Subcutaneous adipose tissue (tissue), 4 donors: Measurements from ENCODE around the gene TMEM192. TPM values are rescaled to one million over a fixed set of nuclear protein-coding genes. Genes with fewer than 3 reads are reported as not detected.

Experiments
- total RNA-seq, 4 donors: library from RNA; depleted of rRNA; stranded (reverse); fragments of >200 nt; gene quantifications; one replicate each; pipeline ENCODE4 v1.1.0, GENCODE V29; 2016
- TF ChIP-seq, protein P1 (sequence below): fragments of 450-650 bp; IDR thresholded peaks from one replicate; pipeline ENCODE4 v1.5.1; 2016; ENCODE audit warnings: low read depth, mild to moderate bottlenecking, control low read depth, antibody characterized with exemption, moderate library complexity

The TMEM192 gene
- total RNA-seq, 4 donors from 2014 or later, result 22.2 to 30.8 (median 25.9) TPM

DNA sequence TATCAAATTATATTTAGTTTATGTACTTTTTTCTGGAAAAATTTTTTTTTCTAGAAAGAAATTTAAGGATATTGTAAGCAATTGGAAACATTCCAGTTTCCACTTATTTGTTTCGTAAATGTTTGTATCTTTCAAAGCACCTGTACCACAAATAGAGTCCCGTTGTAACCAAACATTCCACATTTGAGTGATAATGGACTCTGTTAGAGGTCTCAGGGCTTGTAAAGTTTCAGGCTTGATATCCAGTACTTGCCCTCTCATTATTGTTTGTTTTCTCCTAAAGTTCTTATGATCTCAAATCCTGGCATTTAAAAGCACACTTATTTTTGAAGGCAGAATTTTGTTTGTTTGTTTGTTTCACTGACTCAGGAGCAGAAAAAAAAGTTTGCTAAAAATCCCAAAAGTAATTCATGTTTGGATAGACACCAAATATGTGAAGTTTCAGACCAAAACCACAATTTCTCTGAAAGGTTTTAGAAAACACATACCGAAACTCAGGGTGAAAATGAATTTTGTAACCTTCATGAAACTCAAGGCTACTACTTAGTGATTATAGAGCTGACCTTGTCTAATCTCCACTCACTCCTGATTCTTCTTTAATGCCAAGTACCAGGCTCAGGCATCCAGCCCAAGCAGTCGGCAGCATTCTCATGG lies 5.7 kb upstream of the TMEM192 start:
- TF ChIP-seq, protein P1, sequence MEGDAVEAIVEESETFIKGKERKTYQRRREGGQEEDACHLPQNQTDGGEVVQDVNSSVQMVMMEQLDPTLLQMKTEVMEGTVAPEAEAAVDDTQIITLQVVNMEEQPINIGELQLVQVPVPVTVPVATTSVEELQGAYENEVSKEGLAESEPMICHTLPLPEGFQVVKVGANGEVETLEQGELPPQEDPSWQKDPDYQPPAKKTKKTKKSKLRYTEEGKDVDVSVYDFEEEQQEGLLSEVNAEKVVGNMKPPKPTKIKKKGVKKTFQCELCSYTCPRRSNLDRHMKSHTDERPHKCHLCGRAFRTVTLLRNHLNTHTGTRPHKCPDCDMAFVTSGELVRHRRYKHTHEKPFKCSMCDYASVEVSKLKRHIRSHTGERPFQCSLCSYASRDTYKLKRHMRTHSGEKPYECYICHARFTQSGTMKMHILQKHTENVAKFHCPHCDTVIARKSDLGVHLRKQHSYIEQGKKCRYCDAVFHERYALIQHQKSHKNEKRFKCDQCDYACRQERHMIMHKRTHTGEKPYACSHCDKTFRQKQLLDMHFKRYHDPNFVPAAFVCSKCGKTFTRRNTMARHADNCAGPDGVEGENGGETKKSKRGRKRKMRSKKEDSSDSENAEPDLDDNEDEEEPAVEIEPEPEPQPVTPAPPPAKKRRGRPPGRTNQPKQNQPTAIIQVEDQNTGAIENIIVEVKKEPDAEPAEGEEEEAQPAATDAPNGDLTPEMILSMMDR, result no peak

DNA sequence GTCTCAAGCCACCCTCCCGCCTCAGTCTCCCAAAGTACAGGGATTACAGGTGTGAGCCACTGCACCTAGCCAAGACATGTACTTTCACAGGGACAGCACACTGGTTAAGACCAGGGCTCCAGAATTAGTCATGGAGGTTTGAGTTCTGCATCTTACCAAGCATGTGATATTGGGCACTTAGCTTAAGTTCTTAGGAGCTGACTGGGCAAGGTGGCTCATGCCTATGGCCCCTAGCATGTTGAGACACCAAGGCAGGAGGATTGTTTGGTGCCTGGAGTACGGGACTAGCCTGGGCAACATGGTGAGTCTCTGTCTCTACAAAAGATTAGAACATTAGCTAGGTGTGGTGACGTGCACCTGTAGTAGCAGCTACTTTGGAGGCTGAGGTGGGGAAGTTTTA lies 2.6 kb upstream of the TMEM192 start:
- TF ChIP-seq, protein P1, result no peak

DNA sequence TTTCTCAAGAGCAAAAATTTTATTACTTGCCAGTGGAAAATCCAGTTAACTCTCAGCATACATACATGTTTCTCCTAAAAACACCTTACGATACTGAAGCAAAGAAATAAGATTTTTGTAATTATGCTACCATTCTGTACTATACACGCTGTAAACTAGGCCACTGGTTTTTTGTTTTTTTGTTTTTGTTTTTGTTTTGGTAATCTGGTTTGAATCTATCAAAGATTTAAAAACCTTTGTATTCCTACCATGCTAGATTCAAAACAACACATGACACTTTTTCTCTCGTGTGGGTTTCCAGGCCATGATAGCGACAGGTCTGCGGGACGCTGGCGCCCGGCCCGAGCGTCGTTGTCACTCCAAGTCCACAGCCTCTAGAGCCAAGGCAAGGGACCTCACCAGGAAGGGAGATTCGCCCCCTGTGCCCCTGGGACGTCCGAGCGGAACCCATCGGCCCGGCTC lies 723 bp downstream of the TMEM192 start:
- TF ChIP-seq, protein P1, result no peak

DNA sequence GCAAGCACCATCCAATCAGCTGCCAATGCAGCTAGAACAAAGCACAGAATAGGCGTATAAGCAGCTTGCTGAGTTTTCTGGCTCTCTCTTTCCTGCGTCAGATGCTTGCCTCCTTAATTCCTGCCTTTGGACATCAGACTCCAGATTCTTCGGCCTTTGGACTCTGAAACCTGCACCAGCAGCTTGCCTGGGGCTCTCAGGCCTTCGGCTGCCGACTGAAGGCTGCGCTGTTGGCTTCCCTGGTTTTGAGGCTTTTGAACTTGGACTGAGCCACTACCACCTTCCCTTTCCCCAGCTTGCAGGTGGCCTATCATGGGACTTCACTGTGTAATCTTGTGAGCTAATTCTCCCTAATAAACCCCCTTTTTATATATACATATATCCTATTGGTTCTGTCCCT lies 6.1 kb downstream of the TMEM192 start:
- TF ChIP-seq, protein P1, result no peak

DNA sequence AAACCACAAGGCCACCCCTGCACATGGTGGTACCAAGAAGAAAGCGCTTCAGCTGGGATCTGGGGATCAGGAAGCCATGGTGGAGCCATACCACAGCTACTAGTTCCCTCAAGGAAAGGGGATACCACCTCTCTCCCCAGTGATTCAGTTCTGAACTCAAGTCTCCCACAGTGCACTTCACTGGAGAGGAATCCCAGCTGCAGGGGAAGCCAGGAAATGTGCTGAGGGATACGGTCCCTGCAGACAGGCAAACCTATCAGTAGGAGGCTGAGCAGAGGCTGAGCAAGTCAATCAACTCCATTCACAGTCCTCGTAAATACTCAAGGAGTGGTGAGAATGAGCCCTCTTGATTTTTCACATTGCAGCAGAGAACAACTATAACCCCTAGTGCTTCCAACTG lies 11.0 kb downstream of the TMEM192 start:
- TF ChIP-seq, protein P1, result no peak

DNA sequence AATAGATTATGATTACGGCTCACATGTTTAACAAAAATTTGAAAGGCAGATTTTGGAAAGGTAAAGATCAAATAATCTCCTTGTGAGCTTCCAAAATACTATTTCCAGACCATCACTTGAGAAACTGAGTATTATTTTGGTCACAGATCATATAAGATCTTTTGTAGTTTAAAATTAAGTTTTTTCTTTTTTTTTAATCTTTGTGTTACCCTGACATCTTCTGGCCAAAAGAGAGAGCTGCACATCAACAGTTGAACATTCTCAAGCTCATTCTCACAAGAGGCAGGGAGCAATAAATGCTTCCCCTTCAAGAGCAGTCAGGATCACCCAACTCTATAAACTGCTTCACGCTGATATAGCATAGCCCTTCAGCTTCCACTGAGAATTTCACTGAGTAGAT lies 15.9 kb downstream of the TMEM192 start:
- TF ChIP-seq, protein P1, result no peak

DNA sequence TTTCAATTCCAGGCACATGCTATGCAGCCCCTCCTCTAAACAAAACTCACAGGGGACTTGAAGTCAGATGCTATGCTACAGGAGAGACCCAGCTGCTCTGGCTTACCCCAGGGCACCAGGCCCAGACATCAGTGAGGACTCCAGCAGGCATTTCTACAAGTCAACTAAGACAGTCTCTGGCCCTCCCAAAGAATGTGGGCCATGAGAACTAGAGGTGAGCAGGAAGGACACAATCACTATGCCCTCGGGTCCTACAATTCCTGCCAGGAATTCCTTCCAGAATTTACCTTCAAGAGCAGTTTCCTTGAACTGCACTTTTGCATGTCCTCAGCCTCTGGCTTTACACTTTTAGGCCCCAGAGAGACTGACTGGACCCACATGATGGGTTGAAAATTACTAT lies 17.4 kb downstream of the TMEM192 start:
- TF ChIP-seq, protein P1, result no peak
